ENCODE data around the gene NCOA7.
"Not testable (repeated sequence)": the region's sequence is repeated elsewhere in the genome, so short reads cannot be mapped to it uniquely, and the experiment has no call there.

NCOA7 gene

GRCh38 chr6:125839879-125840278 is 49.1 kb downstream of the NCOA7 start:
- no peak overlapping the region for H3K4me3 ChIP-seq (ENCODE audit: low read length)
- no peak for DNase-seq (ENCODE audit: low read depth)
- TF ChIP-seq, protein P1, sequence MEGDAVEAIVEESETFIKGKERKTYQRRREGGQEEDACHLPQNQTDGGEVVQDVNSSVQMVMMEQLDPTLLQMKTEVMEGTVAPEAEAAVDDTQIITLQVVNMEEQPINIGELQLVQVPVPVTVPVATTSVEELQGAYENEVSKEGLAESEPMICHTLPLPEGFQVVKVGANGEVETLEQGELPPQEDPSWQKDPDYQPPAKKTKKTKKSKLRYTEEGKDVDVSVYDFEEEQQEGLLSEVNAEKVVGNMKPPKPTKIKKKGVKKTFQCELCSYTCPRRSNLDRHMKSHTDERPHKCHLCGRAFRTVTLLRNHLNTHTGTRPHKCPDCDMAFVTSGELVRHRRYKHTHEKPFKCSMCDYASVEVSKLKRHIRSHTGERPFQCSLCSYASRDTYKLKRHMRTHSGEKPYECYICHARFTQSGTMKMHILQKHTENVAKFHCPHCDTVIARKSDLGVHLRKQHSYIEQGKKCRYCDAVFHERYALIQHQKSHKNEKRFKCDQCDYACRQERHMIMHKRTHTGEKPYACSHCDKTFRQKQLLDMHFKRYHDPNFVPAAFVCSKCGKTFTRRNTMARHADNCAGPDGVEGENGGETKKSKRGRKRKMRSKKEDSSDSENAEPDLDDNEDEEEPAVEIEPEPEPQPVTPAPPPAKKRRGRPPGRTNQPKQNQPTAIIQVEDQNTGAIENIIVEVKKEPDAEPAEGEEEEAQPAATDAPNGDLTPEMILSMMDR (conservative IDR thresholded peaks at IDR 0.05; ENCODE audit: low read length) = no peak

GRCh38 chr6:125841356-125842090 is 50.8 kb downstream of the NCOA7 start:
- no peak for DNase-seq (ENCODE audit: low read depth)
- TF ChIP-seq, protein P1 (conservative IDR thresholded peaks at IDR 0.05; ENCODE audit: low read length) = no peak

GRCh38 chr6:125842091-125842626 is 51.4 kb downstream of the NCOA7 start:
- no peak for DNase-seq (ENCODE audit: low read depth)
- H3K4me3 ChIP-seq (ENCODE audit: low read length) = no peak overlapping the region
- TF ChIP-seq, protein P1 (conservative IDR thresholded peaks at IDR 0.05; ENCODE audit: low read length) = no peak

More at GRCh38 chr6:125841356-125842090, 50.8 kb downstream of the NCOA7 start:
- H3K4me3 ChIP-seq (ENCODE audit: low read length) = no peak overlapping the region

- H3K4me3 ChIP-seq (ENCODE audit: low read length) = no peak overlapping the region
- no peak for DNase-seq (ENCODE audit: low read depth)
- TF ChIP-seq, protein P1 (conservative IDR thresholded peaks at IDR 0.05; ENCODE audit: low read length) = no peak
Measured at GRCh38 chr6:125843593-125843992, 52.8 kb downstream of the NCOA7 start.

GRCh38 chr6:125844989-125845388 is 54.2 kb downstream of the NCOA7 start:
- DNase-seq (ENCODE audit: low read depth) = no peak
- TF ChIP-seq, protein P1 (conservative IDR thresholded peaks at IDR 0.05; ENCODE audit: low read length) = no peak

GRCh38 chr6:125846292-125847024 is 55.7 kb downstream of the NCOA7 start:
- DNase-seq (ENCODE audit: low read depth) = no peak

More at GRCh38 chr6:125844989-125845388, 54.2 kb downstream of the NCOA7 start:
- no peak overlapping the region for H3K4me3 ChIP-seq (ENCODE audit: low read length)

GRCh38 chr6:125848286-125848685 is 57.5 kb downstream of the NCOA7 start:
- not testable (repeated sequence) for DNase-seq (ENCODE audit: low read depth); H3K4me3 ChIP-seq (ENCODE audit: low read length)

More at GRCh38 chr6:125846292-125847024, 55.7 kb downstream of the NCOA7 start:
- TF ChIP-seq, protein P1 (conservative IDR thresholded peaks at IDR 0.05; ENCODE audit: low read length) = no peak
- no peak overlapping the region for H3K4me3 ChIP-seq (ENCODE audit: low read length)
